Activated CD4-positive, alpha-beta memory T cell treated with anti-CD3 and anti-CD28 coated beads, Interleukin-2, amount 10 ng/mL, durations not matched to agents 7 days and 5 days (primary cell): ENCODE data around the gene CRK. TPM values are rescaled to one million over a fixed set of nuclear protein-coding genes. Genes with fewer than 3 reads are reported as not detected.

Experiments
- CTCF ChIA-PET: fragments of 350-600 bp; sonication (Branson Sonifier 250); formaldehyde crosslinking; loops from one replicate; lab custom pipeline; 2021; ENCODE audit warnings: antibody characterized with exemption, inconsistent platforms; lab: Charles Lee
- POLR2A ChIA-PET: fragments of 350-600 bp; sonication (Branson Sonifier 250); formaldehyde crosslinking; loops from one replicate; lab custom pipeline; 2021; ENCODE audit warnings: antibody characterized with exemption; lab: Charles Lee
- DNase-seq: peaks from one replicate; pipeline ENCODE4 v3.0.0-alpha.2; 2020
- H3K27ac Mint-ChIP-seq: one replicate; pipeline ENCODE4 v1.8.0; 2021; ENCODE audit warnings: mild to moderate bottlenecking, mixed read lengths
- H3K27me3 Mint-ChIP-seq: one replicate; pipeline ENCODE4 v1.8.0; 2021; ENCODE audit warnings: mixed read lengths
- H3K36me3 Mint-ChIP-seq: one replicate; pipeline ENCODE4 v1.8.0; 2021; ENCODE audit warnings: low read depth, mixed read lengths
- H3K4me1 Mint-ChIP-seq: one replicate; pipeline ENCODE4 v1.8.0; 2021; ENCODE audit warnings: mixed read lengths
- H3K4me3 Mint-ChIP-seq: one replicate; pipeline ENCODE4 v1.8.0; 2021; ENCODE audit warnings: mild to moderate bottlenecking, mixed read lengths
- H3K9me3 Mint-ChIP-seq: one replicate; pipeline ENCODE4 v1.8.0; 2021; ENCODE audit warnings: mixed read lengths
- total RNA-seq, 2 experiments: library from RNA; stranded (reverse); gene quantifications; one replicate each; pipeline ENCODE4 v1.2.3, GENCODE V29; 2021

Gene CRK
- total RNA-seq, 2 experiments from 2014 or later: 19.9 to 21.9 TPM

DNA sequence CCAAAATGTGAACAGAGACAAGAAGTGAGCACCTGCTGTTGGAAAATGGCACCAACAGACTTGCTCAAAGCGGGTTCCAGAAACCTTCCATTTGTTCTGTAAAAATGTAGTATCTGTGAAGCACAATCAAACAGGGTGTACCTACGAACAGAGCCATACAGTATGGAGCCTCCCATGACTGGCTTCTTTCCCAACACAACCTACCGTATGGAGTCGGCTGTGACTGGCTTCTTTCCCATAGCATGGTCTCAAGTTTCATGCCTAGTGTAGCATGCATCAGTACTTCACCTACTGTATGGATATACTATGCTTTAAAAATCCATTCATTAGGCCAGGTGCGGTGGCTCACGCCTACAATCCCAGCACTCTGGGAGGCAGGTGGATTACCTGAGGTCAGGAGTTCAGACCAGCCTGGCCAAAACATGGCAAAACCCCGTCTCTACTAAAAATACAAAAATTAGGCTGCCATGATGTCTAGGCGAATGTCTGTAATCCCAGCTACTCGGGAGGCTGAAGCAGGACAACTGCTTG, 82.3 kb downstream of the CRK start:
- Mint-ChIP-seq H3K27ac (no peak overlapping the region), H3K9me3 (no peaks in the 10 kb centered on the region), H3K4me3 (no peak overlapping the region), H3K27me3 (no peaks in the 10 kb centered on the region), H3K4me1 (peaks cover 64% of the 10 kb centered on the region), H3K36me3 (peaks cover 26% of the 10 kb centered on the region)
- POLR2A ChIA-PET: interaction anchor here (0.6 to 1.9 kb wide), 4 partner anchors 8 to 143 kb away, joined by 3 to 16 read pairs (median 4); partner anchors contain the start of genes CRK and INPP5K
- DNase-seq: no peak
- CTCF ChIA-PET: interaction anchor here (1.4 kb wide), 1 partner anchor 8 kb away, joined by 9 read pairs; no protein-coding TSS in a partner anchor

DNA sequence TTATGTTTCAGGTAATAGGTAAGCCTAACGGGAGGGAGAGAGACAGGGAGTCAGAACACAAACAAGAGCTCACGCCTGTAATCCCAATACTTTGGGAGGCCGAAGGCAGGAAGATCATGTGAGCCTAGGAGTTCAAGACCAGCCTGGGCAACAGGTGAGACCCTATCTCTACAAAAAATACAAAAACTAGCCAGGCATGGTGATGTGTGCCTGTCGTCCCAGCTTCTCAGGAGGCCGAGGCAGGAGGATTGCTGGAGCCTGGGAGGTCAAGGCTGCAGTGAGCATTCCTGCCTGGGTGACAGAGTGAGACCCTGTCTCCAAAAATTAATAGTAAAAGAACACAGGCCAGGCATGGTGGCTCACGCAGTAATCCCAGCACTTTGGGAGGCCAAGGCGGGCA, 83.4 kb downstream of the CRK start:
- POLR2A ChIA-PET: interaction anchor here (1.2 to 1.8 kb wide), 4 partner anchors 8 to 144 kb away, joined by 3 to 7 read pairs (median 4); partner anchors contain the start of genes INPP5K and YWHAE
- no peaks in the 10 kb centered on the region for H3K27me3 Mint-ChIP-seq
- no peaks in the 10 kb centered on the region for H3K9me3 Mint-ChIP-seq
- H3K4me3 Mint-ChIP-seq: no peak overlapping the region
- peaks cover 23% of the 10 kb centered on the region for H3K36me3 Mint-ChIP-seq
- CTCF ChIA-PET: interaction anchor here (1.4 kb wide), 1 partner anchor 143 kb away, joined by 3 read pairs; no protein-coding TSS in a partner anchor
- H3K4me1 Mint-ChIP-seq: peaks cover 56% of the 10 kb centered on the region
- no peak for DNase-seq
- H3K27ac Mint-ChIP-seq: no peak overlapping the region

DNA sequence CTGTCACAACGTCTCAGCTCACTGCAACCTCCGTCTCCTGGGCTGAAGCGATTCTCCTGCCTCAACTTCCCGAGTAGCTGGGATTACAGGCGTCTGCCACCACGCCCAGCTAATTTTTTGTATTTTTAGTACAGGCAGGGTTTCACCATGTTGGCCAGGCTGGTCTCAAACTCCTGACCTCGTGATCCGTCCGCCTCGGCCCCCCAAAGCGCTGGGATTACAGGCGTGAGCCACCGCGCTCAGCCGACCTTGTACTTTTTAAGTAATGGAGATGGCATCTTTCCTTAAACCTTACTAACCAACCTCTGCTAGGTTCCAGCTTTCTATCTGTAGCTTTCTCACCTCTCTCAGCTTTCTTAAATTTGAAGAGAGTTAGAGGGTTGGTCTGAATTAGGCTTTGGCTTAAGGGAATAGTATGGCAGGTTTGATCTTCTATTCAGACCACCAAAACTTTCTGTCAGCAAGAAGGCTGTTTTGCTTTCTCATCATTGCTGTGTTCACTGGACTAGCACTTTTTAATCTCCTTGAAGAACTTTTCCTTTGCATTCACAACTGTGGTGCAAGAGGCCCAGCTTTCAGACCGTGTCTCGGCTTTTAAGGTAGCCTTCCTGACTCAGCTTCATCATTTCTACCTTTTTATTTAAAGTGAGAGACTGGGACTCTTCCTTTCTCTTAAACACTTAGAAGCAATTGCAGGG, 84.0 kb downstream of the CRK start:
- no peak overlapping the region for H3K27ac Mint-ChIP-seq
- H3K27me3 Mint-ChIP-seq: no peaks in the 10 kb centered on the region
- POLR2A ChIA-PET: interaction anchor here (1.2 to 1.8 kb wide), 4 partner anchors 8 to 145 kb away, joined by 3 to 7 read pairs (median 4); partner anchors contain the start of genes INPP5K and YWHAE
- H3K36me3 Mint-ChIP-seq: peaks cover 29% of the 10 kb centered on the region
- H3K9me3 Mint-ChIP-seq: no peaks in the 10 kb centered on the region
- H3K4me1 Mint-ChIP-seq: peaks cover 56% of the 10 kb centered on the region
- DNase-seq: no peak
- no peak overlapping the region for H3K4me3 Mint-ChIP-seq
- CTCF ChIA-PET: interaction anchor here (0.7 to 1.9 kb wide), 4 partner anchors 10 to 277 kb away, joined by 3 to 6 read pairs (median 3); no protein-coding TSS in a partner anchor

Other genes with a start within 250 kb of the CRK start
- not detected for gene BHLHA9, start 185.8 kb downstream of the CRK start, total RNA-seq
- gene TRARG1, start 176.6 kb downstream of the CRK start, total RNA-seq: under 1 TPM; 0.73 to 0.80 TPM
- 100 to 1,000 TPM; 352 to 374 TPM for gene YWHAE, start 56.0 kb downstream of the CRK start, total RNA-seq
- gene MYO1C, start 36.5 kb upstream of the CRK start, total RNA-seq: 10 to 100 TPM; 59.3 to 64.8 TPM
- 10 to 100 TPM; 52.4 to 58.1 TPM for gene INPP5K, start 60.4 kb upstream of the CRK start, total RNA-seq
- 10 to 100 TPM; 46.4 to 47.8 TPM for gene PITPNA, start 106.6 kb upstream of the CRK start, total RNA-seq
- gene SLC43A2, start 172.6 kb upstream of the CRK start, total RNA-seq: under 1 TPM; 0.73 to 0.85 TPM
- gene SCARF1, start 189.5 kb upstream of the CRK start, total RNA-seq: 1 to 10 TPM; 2.8 to 3.2 TPM
- 1 to 10 TPM; 7.5 to 8.7 TPM for gene RILP, start 193.6 kb upstream of the CRK start, total RNA-seq
- 100 to 1,000 TPM; 264 to 267 TPM for gene PRPF8, start 228.6 kb upstream of the CRK start, total RNA-seq